HTR-8/SVneo (cell line): ENCODE data around the gene FGD4.
A peak's percentile ranks its signal among the peaks of the same experiment; 100 is the strongest.

ENCODE experiments used
- DNase-seq: peaks from one replicate; pipeline ENCODE4 v3.0.0; 2011; ENCODE audit warnings: low spot score, mixed read lengths; ENCODE audit not compliant: insufficient read length
- FAIRE-seq: peaks from 2 replicates; lab custom pipeline; 2011; peaks lifted over from hg19 to GRCh38; lab: Jason Lieb, UNC

The FGD4 gene

DNA sequence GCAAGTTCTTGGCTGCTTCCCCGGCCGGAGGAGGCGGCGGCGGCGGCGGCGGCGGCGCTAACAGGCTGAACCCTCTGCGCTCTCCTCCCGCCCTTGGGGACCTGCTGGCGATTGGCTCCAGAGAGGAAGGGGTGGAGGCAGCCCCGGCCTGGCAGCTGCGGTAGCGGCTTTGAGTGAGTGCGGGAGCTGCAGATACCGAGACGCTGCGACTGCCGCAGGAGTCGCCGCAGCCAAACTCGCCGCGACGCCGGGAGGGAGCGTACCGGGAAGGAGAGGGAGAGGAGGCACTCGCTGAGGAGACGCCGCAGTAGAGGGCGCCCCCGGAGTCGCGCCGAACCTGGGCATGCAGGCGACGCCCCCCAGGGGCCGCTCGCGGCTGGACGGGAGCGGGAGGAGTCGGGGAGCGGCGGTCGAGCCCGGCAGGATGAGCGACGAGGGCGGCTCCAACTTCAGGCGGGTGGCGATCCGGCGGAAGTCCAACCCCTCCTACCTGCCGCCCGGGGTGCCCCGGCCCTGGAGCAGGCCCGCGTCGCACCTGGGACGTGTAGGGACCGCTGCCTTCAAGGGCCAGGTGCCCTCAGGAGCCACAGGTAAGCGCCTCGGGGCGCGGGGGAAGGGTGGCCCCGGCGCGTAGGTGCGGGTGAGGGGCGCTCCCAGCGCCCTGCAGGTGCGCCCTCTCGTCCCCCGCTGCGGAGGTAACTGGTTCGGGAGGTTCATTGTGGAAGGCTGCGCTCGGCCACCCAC is at the start of gene FGD4:
FGD4 (plus strand) TSS at position 189 of the 744 bp plus-strand sequence.
- DNase-seq (peak; percentile 64), FAIRE-seq (no peak)

DNA sequence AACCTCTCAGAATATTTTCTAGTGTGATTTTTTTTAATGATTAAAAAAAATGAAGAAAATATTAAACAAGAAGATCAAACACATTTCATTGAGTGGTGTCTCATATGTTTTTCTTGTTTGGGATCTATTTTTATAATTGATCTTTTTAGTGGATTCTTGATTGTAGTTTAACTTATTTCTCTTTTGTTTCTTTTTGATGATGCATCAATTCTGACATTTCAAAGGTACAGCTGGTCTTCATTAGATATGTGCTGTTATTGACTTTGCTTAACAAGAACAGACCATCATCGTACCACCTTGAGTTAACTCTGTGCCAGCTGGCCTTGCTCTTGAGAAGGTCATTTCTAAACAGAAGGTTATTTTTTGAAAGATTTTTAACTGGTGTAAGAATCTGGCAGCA is 45.8 kb upstream of the FGD4 start:
- DNase-seq (no peak), FAIRE-seq (no peak)

DNA sequence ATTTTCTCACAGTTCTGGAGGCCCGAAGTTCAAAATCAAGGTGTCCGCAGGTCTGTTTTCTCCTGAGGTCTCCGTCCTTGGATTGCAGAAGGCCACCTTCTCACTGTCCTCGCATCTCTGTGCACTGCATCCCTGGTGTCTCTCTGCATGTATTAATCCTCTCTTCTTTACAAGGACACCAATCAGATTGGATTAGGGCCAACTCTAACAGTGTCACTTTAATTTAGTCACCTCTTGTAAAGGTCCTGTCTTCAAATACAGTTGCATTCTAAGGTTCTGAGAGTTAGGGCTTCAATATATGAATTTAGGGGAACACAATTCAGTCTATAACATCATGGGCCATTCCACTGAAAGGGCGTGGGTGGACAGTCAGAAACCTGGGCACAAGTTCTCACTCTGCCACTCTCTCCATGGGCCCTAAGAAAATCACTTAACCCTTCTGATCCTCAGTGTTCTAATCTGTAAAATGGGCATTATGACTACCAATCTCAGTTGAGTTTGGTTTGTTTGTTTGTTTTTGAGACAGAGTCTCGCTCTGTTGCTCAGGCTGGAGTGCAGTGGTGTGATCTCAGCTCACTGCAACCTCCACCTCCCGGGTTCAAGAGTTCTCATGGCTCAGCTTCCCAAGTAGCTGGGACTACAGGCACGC is 41.6 kb upstream of the FGD4 start:
- FAIRE-seq (no peak), DNase-seq (no peak)

DNA sequence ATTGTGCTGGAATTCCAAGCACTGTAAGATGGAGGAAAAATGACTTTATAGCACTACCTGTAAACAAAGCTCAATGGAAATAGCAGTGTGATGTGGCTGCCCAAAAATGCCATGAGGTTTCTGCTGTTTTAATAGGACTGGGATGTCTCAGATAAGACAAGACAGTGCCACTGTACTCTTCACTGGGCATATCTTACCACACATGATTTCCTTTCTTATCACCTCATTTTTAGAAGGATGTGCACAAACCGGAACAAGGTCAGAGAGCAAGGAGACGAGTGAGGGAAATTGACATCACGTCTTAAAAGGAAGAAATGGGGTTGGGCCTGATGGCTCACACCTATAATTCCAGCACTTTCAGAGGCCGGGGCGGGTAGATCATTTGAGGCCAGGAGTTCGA is 38.4 kb upstream of the FGD4 start:
- FAIRE-seq (no peak), DNase-seq (no peak)

DNA sequence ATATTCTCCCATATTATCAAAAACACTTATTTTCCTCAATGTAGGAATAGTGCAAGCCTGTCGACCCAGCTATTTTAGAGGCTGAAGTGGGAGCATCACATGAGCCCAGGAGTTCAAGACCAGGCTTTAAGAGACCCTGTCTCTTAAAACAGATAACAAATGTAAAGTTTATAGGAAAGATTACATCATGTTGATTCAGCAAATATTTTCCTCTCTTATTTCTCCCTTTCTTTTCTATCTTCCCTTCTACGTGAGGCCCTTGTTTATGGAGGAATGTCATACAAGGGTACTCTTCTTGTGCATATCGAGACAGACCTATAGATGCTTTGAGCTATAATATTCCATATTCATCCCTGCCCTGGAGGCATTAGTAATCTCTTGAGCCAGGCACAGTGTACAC is 36.5 kb upstream of the FGD4 start:
- no peak for DNase-seq
- FAIRE-seq: no peak

DNA sequence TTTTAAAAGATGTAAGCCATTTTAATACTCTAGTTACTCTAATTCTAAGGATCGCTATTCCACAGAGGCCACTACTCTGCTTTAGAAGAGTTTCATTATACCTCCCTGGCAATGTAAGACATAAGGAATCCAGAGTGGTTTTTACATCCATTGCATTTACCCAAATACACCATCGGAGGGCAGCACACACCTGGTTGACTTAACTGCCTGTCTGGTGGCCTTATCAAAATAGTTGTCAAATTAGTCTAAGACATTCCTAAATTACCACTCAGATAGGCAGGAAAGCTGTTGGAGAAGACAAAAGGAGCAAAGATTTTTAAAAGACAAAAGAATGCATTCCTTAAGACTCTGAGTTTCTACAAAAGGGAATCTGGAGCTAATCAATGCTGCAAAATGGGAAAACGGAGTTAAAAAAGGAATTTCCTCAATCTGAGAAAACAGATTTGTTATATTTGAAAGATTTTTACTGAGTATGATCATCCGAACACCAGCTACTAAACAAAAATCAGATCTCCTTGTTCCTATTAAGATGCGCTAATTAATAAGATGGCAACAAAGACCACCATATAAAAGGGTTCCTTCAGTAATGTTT is 33.8 kb upstream of the FGD4 start:
- peak; percentile 37 for DNase-seq
- FAIRE-seq: no peak

DNA sequence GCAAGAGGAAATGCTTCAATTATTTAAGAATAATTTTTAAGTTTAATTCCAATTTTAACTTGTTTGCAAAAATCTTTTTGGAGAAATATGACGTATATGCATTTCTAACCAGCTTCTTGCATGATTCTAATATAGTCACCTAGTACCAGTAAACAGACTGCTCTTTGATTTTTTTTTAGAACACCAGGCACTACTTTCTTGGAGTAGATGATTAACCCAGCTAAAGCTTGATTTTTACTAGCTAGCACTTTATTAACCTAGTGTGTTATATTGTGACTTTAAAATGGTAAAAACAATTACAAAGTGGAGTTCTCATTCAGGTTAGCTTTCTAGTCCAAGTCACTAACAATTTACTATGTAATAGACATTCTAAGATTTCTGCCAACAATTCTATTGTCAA is 32.6 kb upstream of the FGD4 start:
- no peak for FAIRE-seq

DNA sequence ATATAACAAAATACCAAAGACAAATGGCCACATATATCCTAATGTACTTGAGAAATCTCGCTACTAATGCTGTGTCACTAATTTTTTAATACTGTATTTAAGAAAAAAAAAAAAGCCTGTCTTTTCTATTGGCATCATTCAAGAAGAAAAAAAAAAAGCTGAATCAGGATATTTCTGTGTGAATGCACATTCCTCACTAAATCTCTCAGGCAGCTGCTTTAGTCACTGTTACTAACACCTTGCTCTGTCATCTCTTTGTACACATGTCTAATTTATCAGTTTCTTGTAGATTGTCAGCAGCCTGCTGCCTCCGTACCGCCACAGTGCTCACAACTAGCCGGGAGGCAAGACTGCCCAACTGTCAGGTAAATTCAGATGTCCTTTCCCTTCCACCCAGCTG is 32.0 kb upstream of the FGD4 start:
- no peak for DNase-seq
- FAIRE-seq: no peak

More for the DNA sequence above, 32.6 kb upstream of the FGD4 start:
- no peak for DNase-seq

DNA sequence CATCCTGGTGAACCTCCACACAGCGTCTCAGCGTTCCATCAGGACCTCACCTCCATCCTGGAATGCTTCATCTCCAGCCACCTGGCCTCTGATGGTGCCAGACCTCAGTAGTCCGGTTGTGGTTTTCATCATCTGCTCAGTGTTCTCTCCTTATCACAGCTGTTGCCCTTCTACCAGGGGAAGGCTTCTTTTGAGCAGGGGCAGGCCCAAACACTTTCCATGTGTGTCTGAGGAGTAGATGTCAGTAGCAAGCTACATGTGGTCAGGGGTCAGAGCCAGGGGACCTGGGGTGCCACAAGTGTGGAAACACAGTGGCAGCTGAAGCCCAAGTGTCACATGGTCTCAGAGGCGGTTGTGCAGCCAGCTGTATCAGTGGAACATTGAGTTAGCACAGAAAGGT is 30.2 kb upstream of the FGD4 start:
- FAIRE-seq: no peak
- DNase-seq: no peak

DNA sequence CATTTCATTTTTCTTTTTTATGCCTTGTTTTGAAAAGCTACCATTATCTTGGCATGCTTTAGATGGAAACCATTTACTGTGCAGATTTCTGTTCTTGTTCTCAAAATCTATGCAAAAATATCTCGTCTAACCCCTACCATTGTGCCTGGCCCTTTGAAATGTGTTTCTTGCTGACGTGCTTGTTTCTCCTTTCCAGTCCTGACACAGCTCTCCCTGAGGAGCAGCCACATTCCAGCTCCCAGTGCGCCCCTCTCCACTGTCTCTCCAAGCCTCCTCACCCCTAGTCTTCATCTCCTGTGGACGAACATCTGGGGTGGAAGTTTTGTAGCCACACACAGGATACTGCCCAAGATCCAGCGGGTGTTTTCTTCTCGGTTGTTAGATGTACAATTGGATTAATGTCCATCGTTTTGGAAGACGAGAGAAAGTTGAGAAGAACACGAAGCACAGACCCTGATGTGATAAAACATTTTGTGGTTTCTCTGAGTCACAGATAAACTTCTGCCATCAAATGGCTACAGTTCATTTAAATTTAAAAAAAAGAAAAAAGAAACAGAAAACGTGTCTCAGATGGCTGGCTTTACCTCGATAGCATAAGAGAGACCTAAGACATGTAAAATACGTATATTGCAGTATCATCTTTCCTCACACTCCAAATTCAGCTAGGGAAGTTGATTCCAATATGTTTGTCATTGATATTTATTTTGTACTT is 21.9 kb upstream of the FGD4 start:
- FAIRE-seq (no peak), DNase-seq (no peak)

DNA sequence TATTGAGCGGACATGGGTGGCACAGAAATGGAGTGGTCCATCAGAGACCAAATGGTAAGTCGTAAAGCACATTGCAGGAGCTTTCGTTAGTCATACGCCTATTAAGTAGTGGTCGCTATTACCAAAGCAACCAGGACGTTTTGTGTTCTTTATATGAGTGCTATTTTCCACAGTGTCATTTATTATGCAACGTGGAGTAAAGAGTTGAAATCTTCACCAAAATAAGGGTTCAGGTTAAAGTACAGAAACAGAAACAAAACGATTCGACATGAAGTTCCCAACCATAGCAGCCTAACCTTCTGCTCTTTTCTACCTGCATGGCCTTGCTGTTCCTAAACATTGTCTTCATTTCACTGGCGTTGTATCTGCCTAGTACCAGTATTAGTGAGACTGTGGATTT is 20.1 kb upstream of the FGD4 start:
- FAIRE-seq (no peak), DNase-seq (no peak)

DNA sequence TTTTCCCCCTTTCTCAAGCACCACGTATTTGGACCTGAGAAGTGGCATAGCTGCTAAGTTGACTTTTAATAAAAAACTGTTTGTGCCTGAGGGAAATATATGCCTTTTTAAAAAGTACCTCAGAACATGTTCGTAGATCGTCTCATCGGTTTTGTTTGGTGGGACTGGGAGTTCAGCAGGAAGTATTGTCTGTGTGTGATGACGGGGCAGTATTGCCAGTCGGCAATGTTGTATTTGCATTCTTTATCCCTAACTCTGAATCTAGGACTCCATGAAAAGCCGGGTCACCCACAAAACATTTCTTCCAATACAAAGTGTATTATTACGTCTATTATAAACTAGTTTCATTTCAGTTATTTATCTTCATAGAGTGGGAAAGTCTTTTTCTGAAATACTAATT is 19.7 kb upstream of the FGD4 start:
- no peak for DNase-seq
- FAIRE-seq: no peak

DNA sequence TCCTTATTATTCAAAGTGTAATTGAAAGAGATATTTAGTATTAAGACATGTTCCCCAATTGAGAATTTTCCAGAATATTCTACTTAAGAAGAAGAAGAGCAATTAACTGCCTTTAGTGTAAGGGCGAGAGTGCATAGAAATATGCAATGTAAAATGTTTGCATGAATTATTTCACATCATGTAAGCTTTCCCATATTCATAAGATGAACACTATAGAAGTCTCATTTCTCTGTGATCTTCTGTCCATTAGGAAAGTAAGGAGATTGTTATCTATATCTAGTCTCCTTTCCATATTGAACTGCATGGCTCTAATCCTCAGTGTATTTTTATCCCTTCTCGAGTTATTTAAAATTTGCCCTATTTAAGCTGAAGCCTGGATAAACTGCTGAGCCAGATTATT is 17.1 kb upstream of the FGD4 start:
- FAIRE-seq (no peak), DNase-seq (no peak)

DNA sequence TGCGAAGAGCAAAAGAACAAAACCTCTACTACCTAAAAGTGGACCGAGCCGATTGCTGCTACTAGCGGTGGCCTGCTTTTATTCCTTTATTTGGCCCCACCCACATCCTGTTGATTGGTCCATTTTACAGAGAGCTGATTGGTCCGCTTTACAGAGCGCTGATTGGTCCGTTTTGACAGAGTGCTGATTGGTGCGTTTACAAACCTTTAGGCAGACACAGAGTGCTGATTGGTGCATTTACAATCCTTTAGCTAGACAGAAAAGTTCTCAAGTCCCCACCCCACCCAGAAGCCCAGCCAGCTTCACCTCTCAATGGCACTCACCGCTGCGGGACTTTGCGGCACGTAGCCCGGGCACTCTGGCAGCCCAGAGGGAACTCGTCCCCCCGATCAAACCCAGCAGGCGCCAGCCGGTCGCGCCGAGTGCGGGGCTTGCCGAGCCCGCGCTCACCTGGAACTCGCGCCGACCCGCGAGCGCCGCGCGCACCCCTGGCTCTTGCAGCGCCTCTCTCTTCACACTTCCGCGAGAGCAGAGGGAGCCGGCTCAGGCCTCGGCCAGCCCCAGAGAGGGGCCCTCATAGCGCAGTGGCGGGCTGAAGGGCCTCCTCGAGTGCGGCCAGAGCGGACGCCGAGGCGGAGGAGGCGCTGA is 8.7 kb upstream of the FGD4 start:
- no peak for FAIRE-seq
- no peak for DNase-seq

DNA sequence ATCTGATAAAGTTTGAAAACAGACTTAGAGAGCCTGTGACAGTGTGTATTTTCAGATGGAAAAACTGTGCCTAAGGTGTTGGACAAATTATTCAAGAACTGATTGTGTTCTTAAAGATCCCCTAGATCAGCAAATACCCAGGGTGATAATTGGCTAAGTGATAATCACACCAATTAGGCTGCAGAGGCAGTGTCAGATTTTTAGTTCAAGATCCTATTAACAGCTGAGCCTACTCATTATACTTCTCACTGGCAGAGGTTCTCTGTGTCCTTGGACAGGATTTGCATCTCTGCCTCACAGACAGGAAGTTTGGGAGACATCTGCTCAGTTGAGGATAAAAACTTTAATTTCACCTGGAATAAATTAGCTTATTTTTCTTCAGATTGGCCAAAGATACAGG is 4.3 kb upstream of the FGD4 start:
- DNase-seq (no peak), FAIRE-seq (no peak)

DNA sequence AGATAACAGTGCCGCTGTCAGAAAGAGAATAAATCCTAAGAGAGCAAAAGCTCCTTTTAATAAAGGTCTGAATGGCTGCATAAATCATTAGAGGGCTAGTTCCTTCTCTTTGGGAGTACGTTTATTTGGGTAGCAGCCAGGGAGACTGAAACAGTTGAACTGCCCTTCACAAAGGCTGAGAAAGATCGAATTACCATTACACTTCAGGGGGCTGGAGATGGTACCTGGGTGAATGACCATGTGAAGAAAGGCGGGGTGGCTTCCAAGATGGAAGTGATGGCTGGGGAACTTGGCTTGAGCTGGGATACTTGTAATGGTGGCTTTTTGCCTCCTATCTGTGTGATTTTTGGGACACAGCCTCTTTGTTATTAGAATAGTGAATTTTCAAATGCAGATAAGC is 1.7 kb upstream of the FGD4 start:
- DNase-seq: no peak
- no peak for FAIRE-seq

DNA sequence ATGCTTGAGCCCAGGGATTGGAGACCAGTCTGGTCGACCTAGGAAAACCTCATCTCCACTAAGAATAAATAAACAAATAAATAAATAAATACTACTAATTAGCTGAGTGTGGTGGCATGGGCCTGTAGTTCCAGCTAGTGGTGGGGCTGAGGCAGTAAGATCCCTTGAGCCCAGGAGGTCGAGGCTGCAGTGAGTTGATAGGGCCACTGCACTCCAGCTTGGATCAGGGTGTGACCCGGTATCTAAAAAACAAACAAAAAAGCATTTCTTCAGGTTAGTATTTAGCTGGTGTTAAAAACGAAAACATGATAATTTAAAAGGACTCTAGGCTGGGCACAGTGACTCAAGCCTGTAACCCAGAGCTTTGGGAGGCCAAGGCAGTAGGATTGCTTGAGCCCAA is 1.2 kb upstream of the FGD4 start:
- no peak for DNase-seq
- FAIRE-seq: no peak

DNA sequence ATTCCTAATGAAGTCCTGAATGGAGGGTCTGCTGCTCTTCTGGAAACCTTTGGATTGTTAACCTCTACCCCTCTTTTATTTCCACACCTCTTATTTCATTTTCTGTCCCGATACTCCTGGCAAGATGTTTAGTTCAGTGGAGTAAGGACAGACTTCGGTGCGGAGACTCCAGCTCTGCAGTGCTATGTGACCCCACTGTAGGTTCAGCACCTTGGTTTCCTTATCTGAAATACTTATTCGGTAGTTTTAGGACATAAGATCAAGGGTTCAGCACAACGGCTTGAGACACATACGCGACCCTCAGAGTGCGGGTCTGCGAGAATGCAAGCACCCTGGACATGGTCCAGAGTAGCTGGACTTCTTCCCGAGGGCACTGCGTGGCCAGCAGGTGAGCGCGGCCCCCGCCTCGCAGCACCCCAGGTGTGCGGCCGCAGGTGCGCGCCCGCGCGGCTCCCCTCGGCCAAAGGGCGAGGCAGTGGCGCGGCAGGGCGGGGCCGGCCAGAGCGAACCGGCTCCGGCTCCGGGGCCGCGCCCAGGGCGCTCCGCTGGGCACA is 465 bp upstream of the FGD4 start:
- no peak for FAIRE-seq

DNA sequence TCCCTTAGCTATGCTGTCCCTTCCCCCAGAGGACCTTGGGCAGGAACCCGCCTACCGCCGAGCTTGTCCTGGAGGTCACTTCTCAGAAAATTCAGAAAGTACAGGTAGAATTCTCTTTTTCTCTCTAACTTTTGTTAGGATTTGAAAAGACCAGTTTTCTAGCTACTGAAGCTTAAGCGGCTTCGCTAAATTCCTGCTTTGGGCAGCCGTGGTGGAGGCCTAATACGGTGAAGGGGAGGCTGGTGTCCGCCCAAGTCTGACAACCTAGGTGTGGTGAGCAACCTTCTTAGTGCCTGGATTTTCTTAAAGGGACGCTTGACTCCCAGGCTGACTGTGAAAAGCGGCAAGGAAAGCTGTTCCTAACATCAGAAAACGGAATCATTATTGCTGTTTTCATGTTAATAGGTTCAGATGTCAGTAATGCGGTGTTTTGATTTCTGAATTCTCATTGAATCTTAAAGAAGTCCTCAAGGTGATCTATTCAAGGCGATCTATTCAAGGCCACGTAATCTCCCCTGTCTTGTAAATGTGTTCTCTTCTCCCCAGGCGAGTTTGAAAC is 835 bp downstream of the FGD4 start:
- DNase-seq (no peak), FAIRE-seq (no peak)

More for the DNA sequence above, 465 bp upstream of the FGD4 start:
- no peak for DNase-seq

DNA sequence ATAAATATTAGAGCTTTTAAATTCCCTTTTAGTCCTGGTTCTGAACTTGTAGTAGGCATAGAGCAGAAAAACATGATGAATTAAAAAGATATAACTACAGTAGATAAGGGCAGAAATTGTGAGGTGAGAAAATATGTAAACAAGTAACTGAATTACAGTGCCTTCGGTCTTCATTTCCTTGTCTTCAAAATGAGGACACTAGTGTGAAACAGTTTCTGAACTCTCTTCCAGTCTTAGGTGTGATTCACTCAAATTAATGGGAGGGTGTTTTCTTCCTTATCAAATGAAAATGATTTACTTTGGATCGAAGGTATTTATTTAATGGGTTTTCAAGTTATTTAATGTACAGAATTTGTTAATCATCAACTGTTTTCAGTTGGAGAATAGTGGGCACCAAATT is 1.5 kb downstream of the FGD4 start:
- DNase-seq: no peak
- FAIRE-seq: no peak
